K562 (cell line): ENCODE data around the gene NBEAL1. TPM values are rescaled to one million over a fixed set of nuclear protein-coding genes. Genes with fewer than 3 reads are reported as not detected.
A peak's percentile ranks its signal among the peaks of the same experiment; 100 is the strongest.

Experiments
- CCAR2 ChIP-seq: fragments of 200-400 bp; formaldehyde crosslinking; IDR thresholded peaks from 2 replicates; pipeline ENCODE4 v1.6.1; 2017; ENCODE audit warnings: mild to moderate bottlenecking, low read depth, low read length
- FOSL1 ChIP-seq: fragments of 200-800 bp; sonication (Bioruptor generic); conservative IDR thresholded peaks from 2 replicates; pipeline ENCODE4 v1.6.1; 2016; ENCODE audit warnings: missing genetic modification characterization, missing compliant biosample characterization
- GABPA ChIP-seq: fragments of 200-800 bp; sonication (Bioruptor generic); conservative IDR thresholded peaks from 2 replicates; pipeline ENCODE4 v1.6.1; 2016; ENCODE audit warnings: low read depth, missing genetic modification characterization, missing compliant biosample characterization
- HMGN3 ChIP-seq: IDR thresholded peaks from 2 replicates; pipeline ENCODE4 v1.6.1; 2011; ENCODE audit warnings: borderline replicate concordance, low read depth, mild to moderate bottlenecking, mixed read lengths, low read length; ENCODE audit not compliant: insufficient read length; ENCODE audit errors: extremely low read depth
- JUNB ChIP-seq: fragments of 450-650 bp; formaldehyde crosslinking; conservative IDR thresholded peaks from 2 replicates; pipeline ENCODE4 v1.4.0; 2020; ENCODE audit warnings: mild to moderate bottlenecking
- KLF13 ChIP-seq: fragments of 450-650 bp; IDR thresholded peaks from 2 replicates; pipeline ENCODE4 v1.6.1; 2016; ENCODE audit warnings: missing genetic modification characterization, low read depth, mild to moderate bottlenecking, missing compliant biosample characterization, moderate library complexity, borderline replicate concordance
- MAFG ChIP-seq: fragments of 450-650 bp; conservative IDR thresholded peaks from 2 replicates; pipeline ENCODE4 v1.6.1; 2016; ENCODE audit warnings: missing genetic modification characterization, missing compliant biosample characterization
- MAZ ChIP-seq, 2 experiments: fragments of 450-650 bp in 1 of 2; sonication (generic) in 1 of 2; formaldehyde crosslinking; IDR thresholded peaks in 1 of 2; conservative IDR thresholded peaks in 1 of 2; 2 replicates each; pipeline versions ENCODE4 v1.4.0 to v1.5.0; 2020; ENCODE audit warnings: mild to moderate bottlenecking in 1 of 2, missing genetic modification reagents in 1 of 2
- MYNN ChIP-seq, 2 experiments: sonication (generic); formaldehyde crosslinking in 1 of 2; IDR thresholded peaks; 2 replicates each; pipeline versions ENCODE4 v1.5.0 to v1.6.1; 2016 to 2020; ENCODE audit warnings: antibody characterized with exemption in 1 of 2, missing genetic modification reagents in 1 of 2
- ZC3H4 ChIP-seq: sonication (generic); formaldehyde crosslinking; IDR thresholded peaks from 2 replicates; pipeline ENCODE4 v1.9.0; 2021; ENCODE audit warnings: missing genetic modification reagents, borderline replicate concordance
- polyA plus RNA-seq, 8 experiments: library from polyadenylated mRNA; depleted of rRNA in 4 of 8; stranded (reverse) in 5 of 8; unstranded in 3 of 8; fragments of >200 nt; fragmentation: Nextera tagmentation in 2 of 8; fragmentation: Illumina TruSeq in 1 of 8; extraction: Ambion mirVana in 2 of 8; extraction: Trizol in 1 of 8; gene quantifications; 2 replicates each; pipeline versions ENCODE4 v1.2.1 to v1.2.3, GENCODE V29; 2011 to 2014; ENCODE audit warnings: inconsistent platforms in 1 of 8, missing spikeins in 1 of 8
- total RNA-seq, 7 experiments: library from RNA; depleted of rRNA in 6 of 7; stranded (reverse); fragments of >200 nt in 6 of 7; fragmentation: Illumina TruSeq in 2 of 7; extraction: Trizol in 2 of 7; gene quantifications; 2 replicates each; pipeline versions ENCODE4 v1.2.1 to v1.2.3, GENCODE V29; 2011 to 2021; ENCODE audit warnings: low replicate concordance in 1 of 7
- TF ChIP-seq, protein P1 (sequence below), 2 experiments: fragments of 450-650 bp in 1 of 2; sonication (generic) in 1 of 2; formaldehyde crosslinking in 1 of 2; IDR thresholded peaks; 2 replicates each; pipeline versions ENCODE4 v1.7.1 to v1.9.0; 2016 to 2022; ENCODE audit warnings: inconsistent platforms in 1 of 2, mild to moderate bottlenecking in 1 of 2, missing genetic modification reagents in 1 of 2
- TF ChIP-seq, protein P2 (sequence below), 2 experiments: IDR thresholded peaks; 2 replicates each; pipeline ENCODE4 v1.6.1; 2011; ENCODE audit warnings: borderline replicate concordance in 1 of 2, control low read depth in 1 of 2, low read depth in 1 of 2, low read length in 1 of 2, mild to moderate bottlenecking in 1 of 2, mixed read lengths in 1 of 2, moderate library complexity in 1 of 2; ENCODE audit not compliant: insufficient read depth in 1 of 2, insufficient read length in 1 of 2, poor library complexity in 1 of 2, severe bottlenecking in 1 of 2; ENCODE audit errors: extremely low read depth in 1 of 2
- TF ChIP-seq, protein P3 (sequence below): fragments of 450-650 bp; IDR thresholded peaks from 2 replicates; pipeline ENCODE4 v1.6.1; 2016; ENCODE audit warnings: antibody characterized with exemption

NBEAL1 gene
- total and polyA plus RNA-seq, 9 of the 15 experiments (the other 6 are each of a cell fraction or from before 2014, with no cell fraction given) = 2.1 to 13.5 (median 7.3) TPM

DNA sequence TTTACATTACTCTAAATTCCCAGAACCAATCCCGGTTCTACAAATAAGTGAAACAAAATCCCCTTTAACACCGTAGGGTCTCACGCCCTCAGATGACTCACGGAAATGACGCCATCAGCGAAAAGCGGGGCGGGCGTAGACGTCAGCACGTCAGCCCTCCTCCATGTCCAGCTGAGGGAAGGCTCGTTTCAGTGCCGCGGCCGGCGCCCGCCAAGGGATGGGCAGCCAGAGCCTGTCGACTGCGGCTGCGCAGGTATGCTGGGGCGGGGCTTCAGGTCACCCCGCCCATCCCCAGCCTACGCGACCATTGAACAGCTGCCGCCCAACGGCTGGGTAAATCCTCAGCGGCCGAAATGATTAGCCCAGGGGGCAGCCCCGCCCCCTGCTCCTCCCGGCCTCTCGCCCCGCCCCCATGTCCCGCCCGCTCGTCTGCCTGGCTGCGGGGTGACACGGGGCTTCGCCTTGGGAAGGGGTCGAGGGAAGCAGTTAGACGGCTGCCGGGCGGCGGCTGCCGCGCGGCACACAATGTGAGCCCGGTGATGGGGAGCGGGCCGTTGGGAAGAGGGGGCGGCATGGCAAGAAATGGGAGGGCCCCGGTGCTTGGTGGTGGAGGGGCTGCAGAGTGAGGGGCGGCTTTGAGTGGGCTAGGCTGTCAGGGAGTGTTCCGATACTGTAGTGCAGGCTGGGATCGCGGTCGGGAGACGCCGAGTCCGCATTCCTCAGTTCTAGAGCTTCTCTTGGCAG, at the start of gene NBEAL1 (continued):
- TF ChIP-seq, protein P1, sequence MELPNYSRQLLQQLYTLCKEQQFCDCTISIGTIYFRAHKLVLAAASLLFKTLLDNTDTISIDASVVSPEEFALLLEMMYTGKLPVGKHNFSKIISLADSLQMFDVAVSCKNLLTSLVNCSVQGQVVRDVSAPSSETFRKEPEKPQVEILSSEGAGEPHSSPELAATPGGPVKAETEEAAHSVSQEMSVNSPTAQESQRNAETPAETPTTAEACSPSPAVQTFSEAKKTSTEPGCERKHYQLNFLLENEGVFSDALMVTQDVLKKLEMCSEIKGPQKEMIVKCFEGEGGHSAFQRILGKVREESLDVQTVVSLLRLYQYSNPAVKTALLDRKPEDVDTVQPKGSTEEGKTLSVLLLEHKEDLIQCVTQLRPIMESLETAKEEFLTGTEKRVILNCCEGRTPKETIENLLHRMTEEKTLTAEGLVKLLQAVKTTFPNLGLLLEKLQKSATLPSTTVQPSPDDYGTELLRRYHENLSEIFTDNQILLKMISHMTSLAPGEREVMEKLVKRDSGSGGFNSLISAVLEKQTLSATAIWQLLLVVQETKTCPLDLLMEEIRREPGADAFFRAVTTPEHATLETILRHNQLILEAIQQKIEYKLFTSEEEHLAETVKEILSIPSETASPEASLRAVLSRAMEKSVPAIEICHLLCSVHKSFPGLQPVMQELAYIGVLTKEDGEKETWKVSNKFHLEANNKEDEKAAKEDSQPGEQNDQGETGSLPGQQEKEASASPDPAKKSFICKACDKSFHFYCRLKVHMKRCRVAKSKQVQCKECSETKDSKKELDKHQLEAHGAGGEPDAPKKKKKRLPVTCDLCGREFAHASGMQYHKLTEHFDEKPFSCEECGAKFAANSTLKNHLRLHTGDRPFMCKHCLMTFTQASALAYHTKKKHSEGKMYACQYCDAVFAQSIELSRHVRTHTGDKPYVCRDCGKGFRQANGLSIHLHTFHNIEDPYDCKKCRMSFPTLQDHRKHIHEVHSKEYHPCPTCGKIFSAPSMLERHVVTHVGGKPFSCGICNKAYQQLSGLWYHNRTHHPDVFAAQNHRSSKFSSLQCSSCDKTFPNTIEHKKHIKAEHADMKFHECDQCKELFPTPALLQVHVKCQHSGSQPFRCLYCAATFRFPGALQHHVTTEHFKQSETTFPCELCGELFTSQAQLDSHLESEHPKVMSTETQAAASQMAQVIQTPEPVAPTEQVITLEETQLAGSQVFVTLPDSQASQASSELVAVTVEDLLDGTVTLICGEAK (IDR thresholded peaks at IDR 0.05) = 0 out of 2 replicates have a peak, but pooled peaks have one; percentile 27
- TF ChIP-seq, protein P1 (CRISPR knock-in tag; IDR thresholded peaks at IDR 0.05) = no peak
- TF ChIP-seq HMGN3 (peak; percentile 62), GABPA (tag) (peak; percentile 86), CCAR2 (no peak), KLF13 (no peak), MAZ (CRISPR knock-in tag; conservative IDR thresholded peaks at IDR 0.05 in 1 of 2, IDR thresholded peaks at IDR 0.05 in 1 of 2) (peak; percentile 43 to 60; a peak in 2 of 4 replicates), FOSL1 (peak; percentile 91), JUNB (CRISPR knock-in tag) (0 out of 2 replicates have a peak, but pooled peaks have one; percentile 17), MAFG (tag) (peak; percentile 56), MYNN (IDR thresholded peaks at IDR 0.05) (no peak), MYNN (CRISPR knock-in tag; IDR thresholded peaks at IDR 0.05) (no peak), ZC3H4 (no peak; the same call in 1 of the 2 replicates)
- TF ChIP-seq, protein P2, sequence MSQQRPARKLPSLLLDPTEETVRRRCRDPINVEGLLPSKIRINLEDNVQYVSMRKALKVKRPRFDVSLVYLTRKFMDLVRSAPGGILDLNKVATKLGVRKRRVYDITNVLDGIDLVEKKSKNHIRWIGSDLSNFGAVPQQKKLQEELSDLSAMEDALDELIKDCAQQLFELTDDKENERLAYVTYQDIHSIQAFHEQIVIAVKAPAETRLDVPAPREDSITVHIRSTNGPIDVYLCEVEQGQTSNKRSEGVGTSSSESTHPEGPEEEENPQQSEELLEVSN (IDR thresholded peaks at IDR 0.05; ENCODE audit: borderline replicate concordance in 1 of 2, extremely low read depth in 1 of 2, insufficient read depth in 1 of 2, insufficient read length in 1 of 2, low read depth in 1 of 2, low read length in 1 of 2, poor library complexity in 1 of 2, severe bottlenecking in 1 of 2) = peak in 1 of 2 experiments; percentile 58
- TF ChIP-seq, protein P3, sequence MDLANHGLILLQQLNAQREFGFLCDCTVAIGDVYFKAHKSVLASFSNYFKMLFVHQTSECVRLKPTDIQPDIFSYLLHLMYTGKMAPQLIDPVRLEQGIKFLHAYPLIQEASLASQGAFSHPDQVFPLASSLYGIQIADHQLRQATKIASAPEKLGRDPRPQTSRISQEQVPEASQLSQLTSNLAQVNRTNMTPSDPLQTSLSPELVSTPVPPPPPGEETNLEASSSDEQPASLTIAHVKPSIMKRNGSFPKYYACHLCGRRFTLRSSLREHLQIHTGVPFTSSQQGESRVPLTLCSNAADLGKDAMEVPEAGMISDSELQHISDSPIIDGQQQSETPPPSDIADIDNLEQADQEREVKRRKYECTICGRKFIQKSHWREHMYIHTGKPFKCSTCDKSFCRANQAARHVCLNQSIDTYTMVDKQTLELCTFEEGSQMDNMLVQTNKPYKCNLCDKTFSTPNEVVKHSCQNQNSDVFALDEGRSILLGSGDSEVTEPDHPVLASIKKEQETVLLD = peak; percentile 80; the same call in 1 of the 2 replicates
